Measurements from ENCODE around the gene ACY1.

Gene ACY1

GRCh38 chr3:52023860-52024764 lies 40.8 kb downstream of the ACY1 start:
- TF ChIP-seq, protein P1, sequence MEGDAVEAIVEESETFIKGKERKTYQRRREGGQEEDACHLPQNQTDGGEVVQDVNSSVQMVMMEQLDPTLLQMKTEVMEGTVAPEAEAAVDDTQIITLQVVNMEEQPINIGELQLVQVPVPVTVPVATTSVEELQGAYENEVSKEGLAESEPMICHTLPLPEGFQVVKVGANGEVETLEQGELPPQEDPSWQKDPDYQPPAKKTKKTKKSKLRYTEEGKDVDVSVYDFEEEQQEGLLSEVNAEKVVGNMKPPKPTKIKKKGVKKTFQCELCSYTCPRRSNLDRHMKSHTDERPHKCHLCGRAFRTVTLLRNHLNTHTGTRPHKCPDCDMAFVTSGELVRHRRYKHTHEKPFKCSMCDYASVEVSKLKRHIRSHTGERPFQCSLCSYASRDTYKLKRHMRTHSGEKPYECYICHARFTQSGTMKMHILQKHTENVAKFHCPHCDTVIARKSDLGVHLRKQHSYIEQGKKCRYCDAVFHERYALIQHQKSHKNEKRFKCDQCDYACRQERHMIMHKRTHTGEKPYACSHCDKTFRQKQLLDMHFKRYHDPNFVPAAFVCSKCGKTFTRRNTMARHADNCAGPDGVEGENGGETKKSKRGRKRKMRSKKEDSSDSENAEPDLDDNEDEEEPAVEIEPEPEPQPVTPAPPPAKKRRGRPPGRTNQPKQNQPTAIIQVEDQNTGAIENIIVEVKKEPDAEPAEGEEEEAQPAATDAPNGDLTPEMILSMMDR (IDR thresholded peaks at IDR 0.05; ENCODE audit: low read depth, low read length, missing control alignments), result no peak
- in situ Hi-C loops (cut with HindIII; ENCODE audit: low sequenced_read_pairs), result no loop called here
- no peak for DNase-seq (ENCODE audit: low read depth)
- H3K4me3 ChIP-seq (ENCODE audit: low read depth, low read length), result no peak overlapping the region

DNA sequence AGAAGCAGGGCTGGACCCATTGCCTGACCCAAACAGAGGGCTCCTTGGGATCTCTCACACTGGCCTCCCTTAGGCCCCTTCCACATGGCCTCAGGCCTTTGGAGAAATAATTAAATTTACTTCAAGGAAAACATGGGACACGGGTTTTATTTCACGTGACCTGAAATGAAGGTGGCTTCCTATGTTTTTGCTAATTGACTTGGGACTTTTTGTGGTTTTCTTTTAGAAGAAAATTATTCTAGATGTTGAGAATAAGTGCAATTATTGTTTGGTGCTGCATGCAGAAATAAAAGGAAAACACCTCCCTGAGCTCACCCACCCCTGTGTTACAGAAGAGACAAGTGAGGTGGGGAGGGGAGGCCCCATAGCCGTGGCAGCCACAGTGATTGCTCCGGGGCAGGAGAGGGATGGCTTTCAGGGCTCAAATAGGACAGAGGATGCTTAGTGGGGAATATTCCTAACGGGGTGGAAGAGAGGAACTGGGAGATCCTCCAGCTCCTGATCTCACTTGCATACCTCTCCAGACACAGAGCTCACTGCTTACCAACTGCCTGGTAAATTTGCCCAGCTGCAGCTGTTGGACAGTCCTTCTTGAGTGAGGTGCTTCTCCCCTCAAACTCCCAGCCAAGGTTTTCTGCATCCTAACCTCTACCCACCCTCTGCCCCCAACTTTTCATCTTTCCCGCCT lies 41.6 kb downstream of the ACY1 start:
- no peak overlapping the region for H3K4me3 ChIP-seq (ENCODE audit: low read depth, low read length)
- TF ChIP-seq, protein P1 (IDR thresholded peaks at IDR 0.05; ENCODE audit: low read depth, low read length, missing control alignments), result no peak
- in situ Hi-C loops (cut with HindIII; ENCODE audit: low sequenced_read_pairs), result no loop called here
- no peak for DNase-seq (ENCODE audit: low read depth)

DNA sequence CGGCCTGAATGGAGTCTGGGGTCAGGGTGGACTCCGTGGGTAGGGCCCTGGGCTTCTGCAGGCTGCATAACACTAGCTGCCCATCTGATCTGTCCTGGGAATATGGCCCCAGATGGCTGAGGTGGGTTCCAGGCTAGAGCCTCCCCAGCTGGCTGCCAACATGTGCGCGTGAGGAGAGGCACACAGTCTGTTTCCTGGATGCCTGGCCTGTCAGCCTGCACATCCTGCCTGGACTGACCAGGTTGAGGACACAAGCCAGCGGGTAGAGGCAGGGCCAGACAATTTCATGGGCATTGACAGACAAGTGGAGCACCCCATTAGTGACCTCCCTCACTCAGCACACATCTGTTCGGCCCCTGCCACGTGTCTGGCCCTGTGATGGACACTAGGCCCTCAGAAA lies 42.1 kb downstream of the ACY1 start:
- no peak for DNase-seq (ENCODE audit: low read depth)

GRCh38 chr3:52026041-52026440 lies 42.7 kb downstream of the ACY1 start:
- TF ChIP-seq, protein P1 (IDR thresholded peaks at IDR 0.05; ENCODE audit: low read depth, low read length, missing control alignments), result no peak
- in situ Hi-C loops (cut with HindIII; ENCODE audit: low sequenced_read_pairs), result no loop called here
- no peak for DNase-seq (ENCODE audit: low read depth)
- no peak overlapping the region for H3K4me3 ChIP-seq (ENCODE audit: low read depth, low read length)

More for the DNA sequence above, 42.1 kb downstream of the ACY1 start:
- in situ Hi-C loops (cut with HindIII; ENCODE audit: low sequenced_read_pairs), result no loop called here
- TF ChIP-seq, protein P1 (IDR thresholded peaks at IDR 0.05; ENCODE audit: low read depth, low read length, missing control alignments), result no peak
- no peak overlapping the region for H3K4me3 ChIP-seq (ENCODE audit: low read depth, low read length)

- DNase-seq (ENCODE audit: low read depth), result no peak
- TF ChIP-seq, protein P1 (IDR thresholded peaks at IDR 0.05; ENCODE audit: low read depth, low read length, missing control alignments), result no peak
- in situ Hi-C loops (cut with HindIII; ENCODE audit: low sequenced_read_pairs), result no loop called here
- no peak overlapping the region for H3K4me3 ChIP-seq (ENCODE audit: low read depth, low read length)
These were observed 45.2 kb downstream of the ACY1 start for GRCh38 chr3:52028572-52028971.

DNA sequence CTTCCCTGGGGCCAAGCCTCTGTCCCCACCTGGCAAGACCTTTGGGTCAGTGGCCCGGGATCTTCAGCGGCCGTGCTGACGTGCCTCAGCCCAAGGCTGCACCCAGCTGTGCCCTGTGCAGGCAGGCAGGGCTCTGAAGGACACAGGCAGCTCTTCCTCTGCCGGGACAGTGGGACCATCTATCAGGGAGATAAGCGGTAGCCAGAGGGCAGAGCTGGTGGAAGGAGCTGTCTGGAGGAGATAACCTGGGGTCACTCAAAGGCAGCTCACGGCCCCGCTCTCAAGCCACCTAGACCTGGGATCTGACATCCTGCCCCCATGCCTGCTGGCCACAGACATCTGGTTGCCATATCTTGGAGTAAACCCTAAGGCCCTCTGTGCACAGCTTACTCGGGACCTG lies 45.7 kb downstream of the ACY1 start:
- DNase-seq (ENCODE audit: low read depth), result no peak
- H3K4me3 ChIP-seq (ENCODE audit: low read depth, low read length), result no peak overlapping the region
- in situ Hi-C loops (cut with HindIII; ENCODE audit: low sequenced_read_pairs), result no loop called here
- TF ChIP-seq, protein P1 (IDR thresholded peaks at IDR 0.05; ENCODE audit: low read depth, low read length, missing control alignments), result no peak
